B cell (primary cell): Measurements from ENCODE around the gene AGRP.

Source experiments
- EZH2 ChIP-seq: IDR thresholded peaks from 2 replicates; pipeline ENCODE4 v1.6.1; 2012; ENCODE audit warnings: borderline replicate concordance, low read depth, mild to moderate bottlenecking, moderate library complexity, low read length; ENCODE audit not compliant: insufficient read depth, poor library complexity, severe bottlenecking
- TF ChIP-seq, protein P1 (sequence below): fragments of 200-600 bp; IDR thresholded peaks from one replicate; pipeline ENCODE4 v1.8.0; 2022; ENCODE audit warnings: antibody characterized with exemption, mild to moderate bottlenecking

DNA sequence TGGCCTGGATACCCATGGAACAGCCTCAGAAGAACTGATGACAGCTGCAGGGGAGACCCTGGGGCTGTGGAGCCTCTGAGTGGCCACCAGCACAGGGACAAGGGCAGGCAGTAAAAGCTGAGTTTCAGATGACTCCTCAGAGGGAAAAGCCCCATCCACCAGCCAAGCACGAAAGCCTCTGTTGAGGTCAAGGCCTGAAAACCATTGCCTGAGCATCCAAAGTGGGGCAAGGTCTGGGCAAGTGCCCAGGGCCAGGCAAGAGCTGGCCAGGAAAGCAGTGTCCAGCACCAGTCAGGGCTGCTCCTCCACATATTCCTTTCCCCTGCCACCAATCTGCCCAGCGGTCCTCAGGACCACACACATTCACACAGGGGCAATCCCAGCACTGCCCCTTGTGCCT lies 18.8 kb downstream of the AGRP start:
- TF ChIP-seq, protein P1, sequence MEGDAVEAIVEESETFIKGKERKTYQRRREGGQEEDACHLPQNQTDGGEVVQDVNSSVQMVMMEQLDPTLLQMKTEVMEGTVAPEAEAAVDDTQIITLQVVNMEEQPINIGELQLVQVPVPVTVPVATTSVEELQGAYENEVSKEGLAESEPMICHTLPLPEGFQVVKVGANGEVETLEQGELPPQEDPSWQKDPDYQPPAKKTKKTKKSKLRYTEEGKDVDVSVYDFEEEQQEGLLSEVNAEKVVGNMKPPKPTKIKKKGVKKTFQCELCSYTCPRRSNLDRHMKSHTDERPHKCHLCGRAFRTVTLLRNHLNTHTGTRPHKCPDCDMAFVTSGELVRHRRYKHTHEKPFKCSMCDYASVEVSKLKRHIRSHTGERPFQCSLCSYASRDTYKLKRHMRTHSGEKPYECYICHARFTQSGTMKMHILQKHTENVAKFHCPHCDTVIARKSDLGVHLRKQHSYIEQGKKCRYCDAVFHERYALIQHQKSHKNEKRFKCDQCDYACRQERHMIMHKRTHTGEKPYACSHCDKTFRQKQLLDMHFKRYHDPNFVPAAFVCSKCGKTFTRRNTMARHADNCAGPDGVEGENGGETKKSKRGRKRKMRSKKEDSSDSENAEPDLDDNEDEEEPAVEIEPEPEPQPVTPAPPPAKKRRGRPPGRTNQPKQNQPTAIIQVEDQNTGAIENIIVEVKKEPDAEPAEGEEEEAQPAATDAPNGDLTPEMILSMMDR, result no peak
- no peak for TF ChIP-seq EZH2
